ENCODE data around the gene IFFO2. TPM values are rescaled to one million over a fixed set of nuclear protein-coding genes. Genes with fewer than 3 reads are reported as not detected.

The IFFO2 gene
- polyA plus RNA-seq, 1 of the 3 experiments (the other 2 are of a cell fraction): 10.5 TPM

GRCh38 chr1:18907021-18907916 is 49.2 kb downstream of the IFFO2 start (continued):
- no peak for TF ChIP-seq RCOR1 (IDR thresholded peaks at IDR 0.05; ENCODE audit: low read length)
- no peak for TF ChIP-seq RXRA (IDR thresholded peaks at IDR 0.05; ENCODE audit: borderline replicate concordance, low read depth)
- no peak for TF ChIP-seq FOXJ3 (CRISPR knock-in tag; IDR thresholded peaks at IDR 0.05)
- TF ChIP-seq CHD2 (IDR thresholded peaks at IDR 0.05; ENCODE audit: low read length, partially characterized antibody): no peak
- TF ChIP-seq, protein P1, sequence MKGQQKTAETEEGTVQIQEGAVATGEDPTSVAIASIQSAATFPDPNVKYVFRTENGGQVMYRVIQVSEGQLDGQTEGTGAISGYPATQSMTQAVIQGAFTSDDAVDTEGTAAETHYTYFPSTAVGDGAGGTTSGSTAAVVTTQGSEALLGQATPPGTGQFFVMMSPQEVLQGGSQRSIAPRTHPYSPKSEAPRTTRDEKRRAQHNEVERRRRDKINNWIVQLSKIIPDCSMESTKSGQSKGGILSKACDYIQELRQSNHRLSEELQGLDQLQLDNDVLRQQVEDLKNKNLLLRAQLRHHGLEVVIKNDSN (IDR thresholded peaks at IDR 0.05; ENCODE audit: borderline replicate concordance, low read depth): no peak
- no peak for TF ChIP-seq EP300 (IDR thresholded peaks at IDR 0.05; ENCODE audit: borderline replicate concordance in 1 of 2, low read depth in 1 of 2, low read length in 1 of 2)
- no peak for TF ChIP-seq TAF1 (IDR thresholded peaks at IDR 0.05; ENCODE audit: borderline replicate concordance, low read depth, low read length)
- TF ChIP-seq NFIC (IDR thresholded peaks at IDR 0.05; ENCODE audit: borderline replicate concordance): peak; percentile 53; the same call in 1 of the 2 replicates

DNA sequence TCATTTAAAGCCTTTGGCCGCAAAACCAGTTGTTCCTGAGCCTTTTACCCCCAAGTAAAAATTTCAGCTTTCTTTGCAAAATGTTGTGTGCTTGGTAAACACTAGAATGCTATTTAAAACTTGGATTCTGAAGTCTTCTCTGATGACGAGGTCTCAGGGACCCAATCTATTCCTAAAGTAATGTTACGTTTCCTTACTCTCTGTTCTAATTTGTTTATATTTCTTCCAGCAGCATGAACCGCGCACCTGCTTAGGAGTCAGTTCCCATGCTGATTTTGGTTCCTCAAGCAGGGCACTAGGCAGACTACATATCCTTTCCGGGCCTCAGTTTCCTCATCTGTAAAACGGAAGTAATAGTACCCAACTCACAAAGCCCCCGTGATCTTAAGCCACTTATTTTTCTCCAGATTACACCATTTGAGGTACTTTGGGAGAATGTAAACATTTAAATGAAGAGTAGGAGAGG is 53.2 kb downstream of the IFFO2 start:
- H3K27ac ChIP-seq (ENCODE audit: low read depth in 2 of 2, low read length in 1 of 2): peak overlapping the region; percentile 76 to 93
- DNase-seq: no peak
- H3K9me2 ChIP-seq: no peaks in the 10 kb centered on the region
- H3K9me3 ChIP-seq: no peaks in the 10 kb centered on the region
- peaks cover 9 to 16% of the 10 kb centered on the region in 2 experiments; a peak in 2 of 4 replicates for H3K4me1 ChIP-seq (ENCODE audit: control insufficient read depth in 1 of 2, insufficient read depth in 2 of 2, low read depth in 1 of 2, low read length in 1 of 2)
- WGBS (ENCODE audit: low lambda C conversion rate): 39% methylated on average over 8 of the region's 8 CpGs
- H3F3A ChIP-seq (replicated peaks; ENCODE audit: insufficient read depth): peaks cover 6% of the 10 kb centered on the region
- peak overlapping the region; percentile 56; the same call in 1 of the 2 replicates for H2AFZ ChIP-seq (ENCODE audit: low read depth)
- CTCF ChIA-PET: interaction anchor here (0.6 to 5.2 kb wide), 7 partner anchors 10 to 306 kb away, joined by 3 to 59 read pairs (median 7); no protein-coding TSS in a partner anchor
- TF ChIP-seq TAF1 (IDR thresholded peaks at IDR 0.05; ENCODE audit: borderline replicate concordance, low read depth, low read length): no peak
- TF ChIP-seq RCOR1 (IDR thresholded peaks at IDR 0.05; ENCODE audit: low read length): no peak
- TF ChIP-seq EZH2phosphoT487 (IDR thresholded peaks at IDR 0.05; ENCODE audit: borderline replicate concordance, low read depth): no peak
- TF ChIP-seq, protein P2, sequence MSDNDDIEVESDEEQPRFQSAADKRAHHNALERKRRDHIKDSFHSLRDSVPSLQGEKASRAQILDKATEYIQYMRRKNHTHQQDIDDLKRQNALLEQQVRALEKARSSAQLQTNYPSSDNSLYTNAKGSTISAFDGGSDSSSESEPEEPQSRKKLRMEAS (IDR thresholded peaks at IDR 0.05; ENCODE audit: low read depth): no peak
- no peaks in the 10 kb centered on the region for H3K27me3 ChIP-seq (ENCODE audit: insufficient read depth)
- POLR2A ChIA-PET: interaction anchor here (0.7 to 1.5 kb wide), 4 partner anchors 19 to 169 kb away, joined by 3 to 8 read pairs (median 4); no protein-coding TSS in a partner anchor
- peak overlapping the region; percentile 93 to 94 for H3K4me3 ChIP-seq (ENCODE audit: low read depth in 2 of 2, low read length in 1 of 2)
- H3K9ac ChIP-seq: peak overlapping the region; percentile 75; the same call in 1 of the 2 replicates
- H3K79me2 ChIP-seq (ENCODE audit: insufficient read depth): peaks cover 7% of the 10 kb centered on the region; the same call in 1 of the 2 replicates
- H3K36me3 ChIP-seq (replicated peaks in 1 of 2; ENCODE audit: control insufficient read depth in 1 of 2, insufficient read depth in 2 of 2, low read length in 1 of 2): peaks cover 0 to 2% of the 10 kb centered on the region in 2 experiments
- H3K4me2 ChIP-seq: peak overlapping the region; percentile 90
- H4K20me1 ChIP-seq (ENCODE audit: insufficient read depth): no peaks in the 10 kb centered on the region

Data from SK-N-SH (cell line).